Thoracic aorta (tissue), 2 donors: ENCODE results near the gene SCEL. TPM values are rescaled to one million over a fixed set of nuclear protein-coding genes. Genes with fewer than 3 reads are reported as not detected.

ENCODE experiments used
- ATAC-seq: fragments of 150-250 bp; one replicate; pipeline ENCODE4 v1.8.0; 2017; ENCODE audit warnings: low read depth; ENCODE audit not compliant: insufficient number of reproducible peaks, low FRiP score
- DNase-seq: peaks from one replicate; pipeline ENCODE4 v3.0.0-alpha.2; 2020; ENCODE audit warnings: low spot score
- H3K27ac ChIP-seq, 2 donors: fragments of 200-600 bp; sonication (generic); 1 replicate in 1 of 2; 2 replicates in 1 of 2; pipeline ENCODE4 v1.5.1; 2016; ENCODE audit warnings: mild to moderate bottlenecking in 2 of 2, moderate library complexity in 2 of 2
- H3K27me3 ChIP-seq: fragments of 200-600 bp; sonication (generic); replicated peaks from 2 replicates; pipeline ENCODE4 v1.6.0; 2016; ENCODE audit warnings: mild to moderate bottlenecking; ENCODE audit not compliant: insufficient read depth
- H3K36me3 ChIP-seq: fragments of 200-600 bp; sonication (generic); one replicate; pipeline ENCODE4 v1.5.1; 2016
- H3K4me1 ChIP-seq, 2 donors: fragments of 200-600 bp; sonication (generic); 1 replicate in 1 of 2; 2 replicates in 1 of 2; pipeline versions ENCODE4 v1.5.1 to v1.6.0; 2016; ENCODE audit warnings: low read depth in 2 of 2, mild to moderate bottlenecking in 1 of 2; ENCODE audit not compliant: control insufficient read depth in 1 of 2
- H3K4me3 ChIP-seq: fragments of 200-600 bp; sonication (generic); 2 replicates; pipeline ENCODE4 v1.5.1; 2016; ENCODE audit warnings: mild to moderate bottlenecking
- H3K9me3 ChIP-seq: fragments of 200-600 bp; sonication (generic); 2 replicates; pipeline ENCODE4 v1.5.1; 2016
- total RNA-seq, 2 donors: library from RNA; depleted of rRNA; stranded (reverse); fragments of >200 nt; gene quantifications; one replicate each; pipeline versions ENCODE4 v1.1.0 to v1.2.3, GENCODE V29; 2016
- TF ChIP-seq, protein P1 (sequence below): fragments of 200-600 bp; sonication (generic); IDR thresholded peaks from one replicate; pipeline ENCODE4 v1.5.1; 2019; ENCODE audit warnings: antibody characterized with exemption

Gene SCEL
- total RNA-seq, 2 donors from 2014 or later: 0.54 TPM; not detected in 1

DNA sequence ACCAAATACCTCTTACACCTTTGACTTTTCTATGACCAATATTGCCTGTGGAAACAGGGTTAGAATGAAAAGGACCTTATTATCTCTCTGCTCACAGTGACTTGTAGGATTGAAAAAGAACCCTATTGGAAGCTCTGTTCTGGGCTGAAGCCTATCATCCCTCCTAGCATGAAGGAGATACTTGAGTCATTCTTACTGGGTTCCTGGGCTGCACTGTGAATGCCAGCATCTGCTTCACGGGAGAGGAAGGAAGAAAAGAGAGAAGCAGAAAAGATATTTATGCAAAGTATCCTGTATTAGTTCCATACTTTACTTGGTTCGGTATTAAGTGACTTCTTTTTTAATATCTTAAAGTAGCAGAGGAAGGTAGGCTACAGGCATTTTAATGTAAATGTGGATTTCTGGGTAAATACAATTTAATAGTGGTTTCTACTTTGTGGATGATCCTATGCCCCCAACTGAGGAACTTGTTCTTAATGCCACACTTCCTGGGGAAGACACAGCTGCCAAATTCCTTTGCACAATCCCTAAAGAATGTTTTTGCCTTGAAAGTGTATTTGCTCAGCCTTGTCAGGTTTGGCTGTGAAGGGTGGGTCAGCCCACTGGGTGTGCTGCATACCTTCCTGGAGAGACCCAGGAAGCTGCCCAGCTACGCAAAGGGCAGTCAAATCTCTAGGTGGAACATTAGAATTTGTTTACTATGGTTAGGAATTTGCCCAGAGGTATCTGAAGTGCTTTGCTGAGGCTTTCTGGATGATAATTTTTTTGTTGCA, 13.7 kb upstream of the SCEL start:
- ATAC-seq (no peak), DNase-seq (no peak)
- Histone ChIP-seq H3K9me3 (no peaks in the 10 kb centered on the region), H3K4me3 (no peak overlapping the region), H3K36me3 (no peaks in the 10 kb centered on the region), H3K4me1 (no peaks in the 10 kb centered on the region), H3K27ac (no peak overlapping the region), H3K27me3 (no peaks in the 10 kb centered on the region)
- TF ChIP-seq, protein P1, sequence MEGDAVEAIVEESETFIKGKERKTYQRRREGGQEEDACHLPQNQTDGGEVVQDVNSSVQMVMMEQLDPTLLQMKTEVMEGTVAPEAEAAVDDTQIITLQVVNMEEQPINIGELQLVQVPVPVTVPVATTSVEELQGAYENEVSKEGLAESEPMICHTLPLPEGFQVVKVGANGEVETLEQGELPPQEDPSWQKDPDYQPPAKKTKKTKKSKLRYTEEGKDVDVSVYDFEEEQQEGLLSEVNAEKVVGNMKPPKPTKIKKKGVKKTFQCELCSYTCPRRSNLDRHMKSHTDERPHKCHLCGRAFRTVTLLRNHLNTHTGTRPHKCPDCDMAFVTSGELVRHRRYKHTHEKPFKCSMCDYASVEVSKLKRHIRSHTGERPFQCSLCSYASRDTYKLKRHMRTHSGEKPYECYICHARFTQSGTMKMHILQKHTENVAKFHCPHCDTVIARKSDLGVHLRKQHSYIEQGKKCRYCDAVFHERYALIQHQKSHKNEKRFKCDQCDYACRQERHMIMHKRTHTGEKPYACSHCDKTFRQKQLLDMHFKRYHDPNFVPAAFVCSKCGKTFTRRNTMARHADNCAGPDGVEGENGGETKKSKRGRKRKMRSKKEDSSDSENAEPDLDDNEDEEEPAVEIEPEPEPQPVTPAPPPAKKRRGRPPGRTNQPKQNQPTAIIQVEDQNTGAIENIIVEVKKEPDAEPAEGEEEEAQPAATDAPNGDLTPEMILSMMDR: no peak

DNA sequence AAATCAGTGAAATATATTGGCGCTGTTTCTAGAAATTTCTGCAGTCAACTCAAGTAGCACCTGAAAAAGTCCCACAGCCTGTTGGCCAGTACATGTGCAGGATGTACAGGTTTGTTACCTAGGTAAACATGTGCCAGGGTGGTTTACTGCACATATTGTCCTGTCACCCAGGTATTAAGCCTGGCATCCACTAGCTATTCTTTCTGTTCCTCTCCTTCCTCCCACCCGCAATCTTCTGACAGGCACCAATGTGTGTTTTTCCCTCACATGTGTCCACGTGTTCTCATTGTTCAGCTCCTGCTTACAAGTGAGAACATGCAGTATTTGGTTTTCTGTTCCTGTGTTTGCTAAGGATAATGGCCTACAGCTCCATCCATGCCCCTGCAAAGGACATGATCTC, 13.1 kb upstream of the SCEL start:
- Histone ChIP-seq H3K4me3 (no peak overlapping the region), H3K27ac (no peak overlapping the region), H3K27me3 (no peaks in the 10 kb centered on the region), H3K36me3 (no peaks in the 10 kb centered on the region), H3K9me3 (no peaks in the 10 kb centered on the region), H3K4me1 (no peaks in the 10 kb centered on the region)
- DNase-seq: no peak
- no peak for ATAC-seq
- TF ChIP-seq, protein P1: no peak

DNA sequence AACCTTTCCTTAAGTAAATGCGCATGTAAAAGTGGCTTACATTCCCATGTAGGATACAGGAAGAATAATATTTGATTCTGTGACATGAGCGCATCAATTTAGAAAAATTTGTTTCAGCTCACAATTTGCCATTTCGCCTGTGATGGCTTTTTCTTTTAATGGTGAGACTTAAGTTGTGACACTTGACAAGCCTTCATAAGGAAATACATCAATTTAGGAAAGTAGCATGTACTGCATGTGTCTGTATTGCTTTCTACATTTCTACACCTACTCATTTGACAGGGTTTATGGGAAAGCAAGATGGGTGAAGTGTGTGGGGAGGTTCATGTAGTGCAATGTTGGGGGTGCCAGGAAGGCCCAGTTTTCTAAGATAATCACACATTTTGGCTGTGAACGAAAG, 12.1 kb upstream of the SCEL start:
- H3K4me1 ChIP-seq: no peaks in the 10 kb centered on the region
- H3K9me3 ChIP-seq: no peaks in the 10 kb centered on the region
- no peak for ATAC-seq

DNA sequence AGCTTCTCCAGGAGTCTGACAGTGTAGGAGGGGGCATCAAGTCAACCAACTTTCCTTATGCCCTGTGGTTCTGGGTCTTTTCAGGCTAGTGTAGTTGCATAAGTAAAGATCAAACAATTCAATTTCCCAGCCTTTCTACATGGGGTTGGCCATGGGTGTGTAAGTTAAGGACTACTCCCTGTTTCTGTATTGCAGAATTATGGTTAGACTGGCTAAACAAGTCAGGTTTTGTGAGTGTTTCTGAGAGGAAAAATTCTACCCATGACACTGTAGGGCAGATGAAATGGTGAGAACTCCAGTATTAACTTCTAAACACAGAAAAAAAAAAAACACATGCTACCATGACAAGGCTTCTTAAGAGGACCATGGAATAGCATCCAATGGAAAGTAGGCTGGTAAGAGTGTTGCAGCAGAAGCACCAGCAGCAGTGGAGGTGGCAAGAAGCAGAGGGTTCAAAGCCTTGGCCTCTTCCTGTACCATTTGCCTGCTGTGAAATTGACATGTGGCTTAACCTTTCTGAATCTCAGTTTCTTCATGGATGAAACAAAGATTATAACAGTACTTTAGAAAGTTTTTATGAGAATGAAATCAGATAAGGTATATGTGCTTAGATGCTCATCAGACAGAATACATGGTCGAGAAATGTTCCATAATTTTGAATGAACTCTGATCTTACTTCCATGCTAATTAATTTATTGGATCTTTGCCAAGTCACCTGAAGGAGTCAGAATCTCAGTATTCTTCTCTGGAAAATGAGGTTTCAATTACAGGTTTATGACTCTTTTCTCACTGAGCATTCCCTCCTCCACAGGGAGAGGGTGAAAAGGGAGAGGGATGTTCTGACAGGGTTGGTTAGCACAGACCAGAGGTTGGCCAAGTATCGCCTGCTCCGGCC, 11.4 kb upstream of the SCEL start:
- no peaks in the 10 kb centered on the region for H3K9me3 ChIP-seq
- ATAC-seq (no peak), DNase-seq (no peak)
- H3K4me1 ChIP-seq: no peaks in the 10 kb centered on the region
- H3K4me3 ChIP-seq: no peak overlapping the region
- no peaks in the 10 kb centered on the region for H3K36me3 ChIP-seq
- no peaks in the 10 kb centered on the region for H3K27me3 ChIP-seq
- TF ChIP-seq, protein P1: no peak
- no peak overlapping the region for H3K27ac ChIP-seq

More for the DNA sequence above, 12.1 kb upstream of the SCEL start:
- Histone ChIP-seq H3K4me3 (no peak overlapping the region), H3K36me3 (no peaks in the 10 kb centered on the region), H3K27me3 (no peaks in the 10 kb centered on the region), H3K27ac (no peak overlapping the region)
- TF ChIP-seq, protein P1: no peak
- no peak for DNase-seq

DNA sequence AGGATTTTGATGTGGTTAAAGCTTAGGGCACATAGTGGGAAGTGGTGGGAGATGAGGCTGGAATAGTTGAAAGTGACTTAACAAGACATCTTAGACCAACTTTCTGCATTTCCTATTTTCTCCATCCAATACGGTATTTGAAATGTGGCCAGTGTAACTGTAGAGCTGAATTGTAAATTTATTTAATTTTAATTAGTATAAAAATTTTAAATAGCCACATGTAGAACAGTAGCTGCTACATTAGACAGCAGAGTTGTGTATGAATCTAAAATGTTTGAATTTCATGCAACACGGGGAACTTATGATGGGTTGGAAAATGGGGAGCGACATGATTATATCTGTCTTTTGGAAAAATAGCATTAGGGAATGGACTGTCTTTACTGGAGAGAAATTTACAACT, 7.1 kb upstream of the SCEL start:
- no peaks in the 10 kb centered on the region for H3K9me3 ChIP-seq
- TF ChIP-seq, protein P1: no peak
- H3K4me1 ChIP-seq: no peaks in the 10 kb centered on the region
- H3K27ac ChIP-seq: no peak overlapping the region
- ATAC-seq (no peak), DNase-seq (no peak)
- no peak overlapping the region for H3K4me3 ChIP-seq
- no peaks in the 10 kb centered on the region for H3K27me3 ChIP-seq
- H3K36me3 ChIP-seq: no peaks in the 10 kb centered on the region
